Body of pancreas (tissue), 4 donors: ENCODE results near the gene INSIG1.

ENCODE experiments used
- CTCF ChIP-seq, 7 experiments: fragments of 450-650 bp in 4 of 7; fragments of 200-600 bp in 3 of 7; sonication (generic) in 3 of 7; IDR thresholded peaks; one replicate each; pipeline ENCODE4 v1.5.1; 2016 to 2019; ENCODE audit warnings: antibody characterized with exemption in 7 of 7
- POLR2A ChIP-seq, 3 donors: fragments of 450-650 bp; IDR thresholded peaks; one replicate each; pipeline ENCODE4 v1.6.1; 2016; ENCODE audit warnings: antibody characterized with exemption in 3 of 3, mild to moderate bottlenecking in 2 of 3

- TF ChIP-seq CTCF (IDR thresholded peaks at IDR 0.05), result no peak
- no peak for TF ChIP-seq POLR2A (IDR thresholded peaks at IDR 0.05)
These were observed 39.5 kb upstream of the INSIG1 start for GRCh38 chr7:155258226-155258560.
